GM19240 (cell line): ENCODE results near the gene STAM.

Experiments
- DNase-seq: peaks from one replicate; pipeline ENCODE4 v3.0.0; 2011; ENCODE audit warnings: low spot score; ENCODE audit not compliant: insufficient read length

Gene STAM

DNA sequence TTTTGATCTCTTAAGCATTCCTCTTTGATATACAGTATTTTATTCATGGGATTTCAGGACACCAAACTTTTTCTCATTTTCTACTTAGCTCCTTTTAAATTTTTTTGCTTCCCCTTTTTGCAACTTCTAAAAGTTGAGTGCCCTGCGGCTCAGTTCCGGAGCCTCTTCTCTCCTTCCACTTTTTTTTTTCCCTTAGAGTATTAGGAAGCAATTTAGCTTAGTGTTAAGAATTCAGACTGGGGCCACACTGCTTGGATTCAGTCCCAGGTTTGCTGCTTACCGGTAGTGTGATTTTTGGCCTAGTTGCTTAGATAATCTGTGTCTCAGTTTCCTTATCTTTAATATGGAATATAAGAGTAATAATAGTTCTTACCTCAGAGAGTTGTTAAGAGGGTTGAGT, 3.4 kb downstream of the STAM start:
- DNase-seq, result no peak

DNA sequence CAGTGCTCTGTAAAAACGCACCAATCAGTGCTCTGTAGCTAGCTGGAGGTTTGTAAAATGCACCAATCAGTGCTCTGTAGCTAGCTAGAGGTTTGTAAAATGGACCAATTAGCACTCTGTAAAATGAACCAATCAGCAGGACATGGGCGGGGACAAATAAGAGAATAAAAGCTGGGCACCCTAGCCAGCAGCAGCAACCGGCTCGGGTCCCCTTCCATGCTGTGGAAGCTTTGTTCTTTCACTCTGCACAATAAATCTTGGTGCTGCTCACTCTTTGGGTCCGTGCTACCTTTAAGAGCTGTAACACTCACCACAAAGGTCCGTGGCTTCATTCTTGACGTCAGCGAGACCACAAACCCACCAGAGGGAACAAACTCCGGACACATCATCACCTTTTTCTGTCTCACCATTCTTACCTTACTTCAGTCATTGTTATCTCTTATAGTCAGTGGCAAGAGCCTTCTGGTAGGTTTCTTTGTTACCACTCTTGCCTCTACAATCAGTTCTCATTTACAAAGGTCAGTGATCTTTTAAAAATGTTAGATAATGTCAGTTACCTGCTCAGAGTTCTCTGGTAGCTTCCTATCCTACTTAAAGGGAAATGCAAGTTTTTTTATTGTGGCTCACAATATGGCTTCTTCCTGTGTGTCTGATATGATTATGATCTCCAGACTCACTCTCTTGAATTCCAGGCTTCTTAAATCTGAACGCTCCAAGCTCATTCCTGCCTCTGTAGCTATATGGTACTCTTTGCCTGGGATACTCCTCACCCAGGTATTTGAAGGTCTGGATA, 4.5 kb downstream of the STAM start:
- no peak for DNase-seq

DNA sequence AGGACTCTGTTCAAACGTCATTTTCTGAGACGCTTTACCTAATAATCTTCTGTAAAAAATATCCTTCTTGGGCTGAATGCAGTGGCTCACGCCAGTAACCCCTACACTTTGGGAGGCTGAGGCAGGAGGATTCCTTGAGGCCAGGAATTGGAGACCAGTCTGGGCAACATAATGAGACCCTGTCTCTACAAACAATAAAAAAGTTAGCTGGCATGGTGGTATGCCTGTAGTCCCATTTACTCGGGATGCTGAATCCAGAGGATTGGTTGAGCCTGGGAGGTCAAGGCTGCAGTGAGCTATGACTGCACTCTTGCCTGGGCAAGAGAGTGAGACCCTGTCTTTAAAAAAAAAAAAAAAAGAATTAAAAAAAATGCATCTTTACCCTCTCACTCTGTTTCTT, 5.1 kb downstream of the STAM start:
- DNase-seq, result no peak

DNA sequence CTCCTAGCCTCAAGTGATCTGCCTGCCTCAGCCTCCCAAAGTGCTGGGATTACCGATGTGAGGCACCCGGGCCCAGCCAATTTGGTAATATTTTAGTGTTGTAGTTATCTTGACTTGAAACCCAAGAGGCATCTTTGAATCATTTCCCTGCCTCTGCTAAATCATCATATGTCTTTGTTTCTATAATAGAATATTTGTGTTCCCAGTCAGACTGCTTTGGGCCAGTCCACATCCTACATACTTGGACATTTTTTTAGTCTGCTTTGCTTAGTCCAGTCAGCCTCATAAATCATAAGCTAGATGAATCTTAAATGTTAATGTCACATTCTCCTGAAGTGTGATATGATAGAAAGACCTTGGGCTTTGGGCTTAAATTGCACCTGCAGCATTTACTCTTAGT, 5.9 kb downstream of the STAM start:
- no peak for DNase-seq

DNA sequence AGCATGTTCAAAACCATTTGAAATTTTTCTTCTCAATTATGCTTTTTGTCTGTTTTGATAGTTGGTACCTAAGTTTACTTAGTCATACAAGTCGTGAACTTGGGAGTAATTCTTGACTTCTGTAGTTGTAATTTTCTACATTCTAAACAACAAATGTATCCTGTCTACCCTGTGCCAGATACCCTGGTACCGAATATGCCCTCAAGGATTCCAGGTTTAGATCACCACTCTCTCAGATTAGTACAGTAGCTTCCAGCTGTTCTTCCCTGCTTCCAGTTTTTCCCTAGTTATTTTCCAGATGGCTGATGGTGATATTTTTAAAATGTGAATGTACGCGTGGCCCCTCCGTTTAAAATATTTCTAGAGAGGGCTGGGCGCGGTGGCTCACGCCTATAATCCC, 6.5 kb downstream of the STAM start:
- no peak for DNase-seq

DNA sequence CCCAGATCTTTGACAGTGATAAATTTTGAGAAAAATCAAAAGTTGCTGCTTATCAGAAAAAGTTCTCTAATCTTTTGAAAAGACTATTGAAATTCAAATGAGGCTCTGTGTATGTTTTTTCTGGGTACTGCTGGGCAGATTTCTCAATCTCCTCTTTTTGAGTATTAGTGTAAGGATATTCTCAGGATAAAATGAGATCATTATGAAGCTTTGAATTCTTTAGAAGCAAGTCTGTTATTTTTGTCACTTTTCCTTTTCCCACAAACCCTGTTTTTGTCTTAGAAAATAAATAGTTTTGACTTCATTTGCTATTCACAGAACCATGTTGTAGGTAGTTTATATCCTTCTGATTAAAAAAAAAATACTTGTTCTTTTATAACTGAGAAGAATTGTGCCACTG, 7.9 kb downstream of the STAM start:
- DNase-seq, result no peak

DNA sequence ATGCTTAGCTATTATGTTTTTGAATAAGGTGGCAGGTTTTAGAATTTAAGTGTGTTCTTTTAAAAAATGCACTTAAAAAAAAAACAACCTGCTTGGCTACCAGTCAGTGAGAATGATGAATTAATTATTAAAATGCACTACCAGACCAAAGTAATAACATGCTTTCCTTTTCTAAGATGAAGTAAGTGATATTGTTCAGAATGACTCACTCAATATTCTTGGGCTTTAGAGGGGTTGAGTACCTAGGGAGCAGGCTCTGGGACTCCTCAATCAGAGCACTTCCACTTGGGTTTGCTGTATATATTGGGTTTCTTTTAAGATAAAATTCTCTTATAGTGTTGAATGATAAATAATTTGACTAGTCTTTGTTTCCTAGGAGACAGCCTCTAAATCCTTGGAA, 8.6 kb downstream of the STAM start:
- no peak for DNase-seq

DNA sequence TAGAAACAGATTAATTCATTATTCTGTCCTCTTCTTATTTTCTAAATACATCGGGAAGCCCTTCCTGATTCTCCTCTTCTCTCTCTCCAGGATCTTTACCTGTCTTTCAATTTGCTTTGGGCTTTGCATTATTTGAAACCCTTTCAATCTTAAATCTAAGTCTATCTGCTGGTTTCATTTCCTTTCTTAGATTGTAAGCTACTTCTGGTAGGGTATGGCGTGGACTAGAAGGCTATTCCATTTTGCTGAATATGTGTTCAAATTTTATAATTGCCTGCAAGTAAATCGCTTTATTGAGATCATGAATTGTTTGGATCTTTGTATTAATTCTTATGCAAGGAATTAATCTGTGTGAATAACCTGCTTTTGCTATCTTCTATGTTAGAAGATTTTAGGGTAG, 11.1 kb downstream of the STAM start:
- no peak for DNase-seq

DNA sequence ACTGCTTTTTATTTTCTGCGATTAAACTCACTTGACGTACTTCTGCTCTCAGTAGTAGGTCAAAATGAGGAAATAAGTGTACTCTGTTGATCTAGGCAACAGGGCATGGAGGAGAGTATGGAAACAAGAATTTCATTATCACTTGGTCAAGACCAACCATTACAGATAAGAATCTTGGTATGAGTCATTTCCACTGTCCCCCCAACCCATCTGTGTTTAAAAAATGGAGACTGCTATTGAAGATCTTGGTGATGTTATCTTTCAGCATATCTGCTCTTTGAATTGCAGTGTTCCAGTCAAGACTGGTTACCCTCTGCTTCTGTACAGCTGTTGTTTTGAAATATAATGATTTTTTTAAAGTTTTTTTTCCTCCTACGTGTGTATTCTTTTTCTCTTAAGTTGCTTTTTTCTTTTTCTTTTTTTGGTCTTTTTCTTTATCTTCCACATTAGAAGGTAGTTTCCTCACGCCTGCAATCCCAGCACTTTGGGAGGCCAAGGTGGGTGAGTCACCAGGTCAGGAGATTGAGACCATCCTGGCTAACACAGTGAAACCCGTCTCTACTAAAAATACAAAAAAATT, 11.7 kb downstream of the STAM start:
- no peak for DNase-seq

DNA sequence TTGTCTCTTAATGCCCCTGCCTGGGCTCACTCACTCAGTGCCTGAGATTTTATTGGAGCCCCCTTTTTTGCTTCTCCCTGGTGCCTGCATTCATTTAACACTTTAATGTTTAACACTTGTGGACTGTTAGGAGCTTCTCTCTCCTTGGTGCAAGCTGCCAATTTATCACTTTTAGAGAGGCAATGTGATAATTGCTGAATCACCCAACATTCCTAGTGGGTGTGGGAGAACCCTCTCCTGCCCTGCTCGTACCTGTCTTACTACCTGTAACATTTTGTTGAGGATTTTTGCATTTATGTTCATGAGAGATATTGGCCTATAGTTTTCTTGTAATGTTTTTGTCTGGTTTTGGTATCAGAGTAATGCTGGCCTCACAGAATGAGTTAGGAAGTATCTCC, 13.2 kb downstream of the STAM start:
- DNase-seq, result no peak

DNA sequence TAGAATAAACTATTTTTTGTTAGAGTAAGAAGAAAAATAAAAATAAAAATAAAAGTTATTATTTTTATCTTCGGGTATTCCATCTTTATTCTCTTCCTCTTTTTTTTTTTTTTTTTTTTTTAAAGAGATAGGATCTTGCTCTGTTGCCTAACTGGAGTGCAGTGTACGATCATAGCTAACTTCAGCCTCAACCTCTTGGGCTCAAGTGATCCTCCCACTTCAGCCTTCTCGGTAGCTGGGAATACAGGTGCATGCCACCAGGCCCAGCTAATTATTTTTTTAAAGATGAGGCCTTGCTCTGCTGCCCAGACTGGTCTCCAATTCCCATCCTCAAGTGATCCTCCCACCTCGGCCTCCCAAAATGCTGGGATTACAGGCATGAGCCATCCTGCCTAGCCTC, 15.4 kb downstream of the STAM start:
- no peak for DNase-seq

DNA sequence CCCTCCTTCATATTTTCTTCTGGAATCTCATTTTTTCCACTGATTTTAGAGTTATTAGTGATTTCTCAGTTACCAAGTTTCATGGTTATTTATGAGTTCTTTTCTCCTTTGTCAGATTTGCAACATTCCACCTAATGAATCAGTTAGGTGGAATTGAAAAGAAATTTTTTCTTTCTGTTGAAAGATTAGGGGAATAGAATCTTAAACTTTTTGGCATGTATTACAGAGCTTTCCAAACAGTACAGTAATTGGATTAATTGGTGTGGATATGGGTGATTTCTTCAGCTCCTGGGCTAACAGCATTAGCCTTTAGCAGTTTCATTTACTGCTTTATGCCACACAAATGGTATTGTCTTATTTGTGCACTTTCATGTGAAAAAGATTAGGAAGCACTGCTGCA, 17.0 kb downstream of the STAM start:
- no peak for DNase-seq

DNA sequence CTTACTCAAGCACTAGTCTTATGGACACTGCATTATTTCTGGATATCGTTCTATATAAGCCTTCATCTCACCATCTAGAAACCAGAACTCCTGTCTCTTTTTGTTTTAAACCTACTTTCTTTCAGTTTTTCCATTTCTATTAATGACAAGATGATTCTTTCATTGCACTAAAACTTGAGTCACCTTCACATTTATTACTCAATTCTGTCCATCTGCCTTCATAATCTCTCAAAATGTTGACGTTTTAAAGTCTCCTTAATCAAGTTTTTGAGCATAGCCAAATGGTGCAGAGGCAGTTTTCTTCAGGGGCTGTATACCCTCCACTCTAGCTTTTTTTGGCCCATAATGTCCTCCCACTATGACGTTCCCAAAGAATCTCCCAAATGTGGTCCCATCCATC, 17.6 kb downstream of the STAM start:
- DNase-seq, result no peak

DNA sequence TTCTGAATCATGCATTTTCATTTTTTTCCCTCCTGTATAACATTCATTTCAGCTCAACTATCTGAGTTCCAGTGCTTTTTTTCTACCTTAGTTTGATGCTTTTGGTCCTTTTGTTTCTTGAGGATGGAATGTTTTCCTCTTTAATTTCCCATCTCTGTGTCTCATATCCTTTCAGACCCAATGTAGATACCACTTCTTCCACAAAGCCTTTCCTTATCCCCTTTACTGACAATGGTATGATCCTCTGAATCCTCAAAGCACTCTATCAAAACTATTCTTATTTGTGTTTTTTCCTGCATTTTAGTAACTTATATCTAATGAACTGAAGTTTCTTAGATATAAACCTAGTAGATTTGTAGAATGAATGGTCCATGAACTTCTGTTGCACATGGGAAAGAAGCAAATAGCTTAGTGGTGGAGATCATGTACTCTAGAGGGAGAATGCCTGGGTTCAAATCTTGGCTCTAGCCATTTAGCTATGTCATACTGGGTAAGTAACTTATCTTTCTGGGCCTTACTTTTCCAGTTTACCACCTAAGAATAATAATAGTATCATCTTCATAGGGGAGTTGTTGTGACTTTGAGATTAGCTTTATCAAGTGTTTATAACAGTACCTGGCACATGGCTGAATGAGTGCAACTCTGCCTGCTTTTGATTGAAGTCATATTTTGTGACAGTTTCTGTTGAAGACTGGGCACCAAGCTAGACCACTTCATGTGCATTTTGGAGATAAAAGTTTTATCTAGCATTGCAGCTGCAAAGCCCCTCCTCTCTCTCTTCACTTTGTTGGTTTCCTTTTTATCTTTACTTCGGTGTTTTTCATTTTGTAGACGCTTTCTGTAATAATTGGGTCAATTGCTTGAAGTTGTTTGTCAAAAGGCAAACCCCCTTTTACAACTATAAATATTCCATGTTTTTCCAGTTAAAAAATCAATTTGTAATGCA, 18.5 kb downstream of the STAM start:
- DNase-seq, result no peak

DNA sequence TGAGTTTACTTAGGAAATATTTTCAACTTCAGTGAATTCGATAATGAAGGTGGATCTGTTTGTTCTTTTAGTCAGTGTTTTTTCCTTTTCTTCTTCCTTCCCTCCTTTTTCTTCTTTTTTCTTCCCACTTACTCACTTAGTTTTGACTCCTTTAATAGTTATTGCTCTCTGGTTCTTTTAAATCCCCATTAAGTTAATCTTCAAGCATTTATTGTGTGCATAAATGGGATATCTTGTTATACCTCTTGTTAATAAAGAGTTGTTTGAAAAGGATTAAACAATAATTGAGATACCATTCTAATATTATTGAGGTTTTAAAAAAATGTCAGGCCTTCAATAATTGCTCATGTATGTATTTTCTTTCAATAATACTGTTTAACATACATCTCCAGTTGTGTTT, 19.5 kb downstream of the STAM start:
- DNase-seq, result no peak

DNA sequence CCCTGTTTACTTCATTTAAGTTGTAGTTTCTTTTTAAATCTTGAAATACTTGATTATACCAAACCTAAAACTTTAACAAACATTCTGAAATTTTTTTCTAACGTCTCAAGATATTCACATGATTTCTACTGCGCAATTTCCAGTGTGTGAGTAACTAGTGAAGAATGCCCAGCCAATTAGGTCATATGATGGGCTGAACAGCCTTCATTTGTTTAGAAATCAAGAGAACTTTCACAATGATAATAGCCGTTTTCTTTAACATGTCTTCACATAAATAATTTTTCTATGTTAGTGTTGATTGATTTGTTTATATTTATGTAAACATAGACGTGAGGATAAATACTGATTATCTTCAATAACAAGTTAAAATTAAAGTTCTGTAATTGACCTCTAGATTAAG, 21.8 kb downstream of the STAM start:
- DNase-seq, result no peak

DNA sequence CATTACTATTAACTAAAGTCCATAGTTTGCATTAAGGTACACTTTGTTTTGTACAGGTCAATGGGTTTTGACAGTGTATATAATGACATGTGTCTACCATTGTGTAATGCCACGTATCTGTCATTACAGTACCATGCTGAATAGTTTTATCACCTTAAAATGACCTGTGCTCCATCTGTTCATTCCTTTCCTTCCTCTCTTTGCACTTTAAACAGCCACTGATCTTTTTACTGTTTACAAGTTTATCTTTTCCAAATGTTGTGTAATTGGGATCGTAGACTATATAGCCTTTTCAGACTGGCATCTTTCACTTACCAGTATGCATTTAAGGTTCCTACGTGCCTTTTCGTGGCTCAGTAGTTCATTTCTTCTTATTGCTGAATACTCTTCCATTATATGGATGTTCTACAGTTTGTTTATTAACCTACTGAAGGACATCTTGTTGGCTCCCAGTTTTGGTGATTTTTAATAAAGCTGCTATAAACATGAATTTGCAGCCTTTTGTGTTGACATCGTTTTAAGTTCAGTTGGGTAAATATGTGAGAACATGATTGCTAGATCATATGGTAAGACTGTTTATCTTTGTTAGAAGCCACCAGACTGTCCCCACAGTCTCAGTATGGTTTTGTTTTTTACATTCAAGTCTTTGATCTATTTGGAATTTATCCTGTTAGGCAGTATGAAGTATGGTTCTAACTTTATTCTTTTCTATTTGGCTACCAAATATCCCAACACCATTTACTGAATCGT, 24.7 kb downstream of the STAM start:
- no peak for DNase-seq

DNA sequence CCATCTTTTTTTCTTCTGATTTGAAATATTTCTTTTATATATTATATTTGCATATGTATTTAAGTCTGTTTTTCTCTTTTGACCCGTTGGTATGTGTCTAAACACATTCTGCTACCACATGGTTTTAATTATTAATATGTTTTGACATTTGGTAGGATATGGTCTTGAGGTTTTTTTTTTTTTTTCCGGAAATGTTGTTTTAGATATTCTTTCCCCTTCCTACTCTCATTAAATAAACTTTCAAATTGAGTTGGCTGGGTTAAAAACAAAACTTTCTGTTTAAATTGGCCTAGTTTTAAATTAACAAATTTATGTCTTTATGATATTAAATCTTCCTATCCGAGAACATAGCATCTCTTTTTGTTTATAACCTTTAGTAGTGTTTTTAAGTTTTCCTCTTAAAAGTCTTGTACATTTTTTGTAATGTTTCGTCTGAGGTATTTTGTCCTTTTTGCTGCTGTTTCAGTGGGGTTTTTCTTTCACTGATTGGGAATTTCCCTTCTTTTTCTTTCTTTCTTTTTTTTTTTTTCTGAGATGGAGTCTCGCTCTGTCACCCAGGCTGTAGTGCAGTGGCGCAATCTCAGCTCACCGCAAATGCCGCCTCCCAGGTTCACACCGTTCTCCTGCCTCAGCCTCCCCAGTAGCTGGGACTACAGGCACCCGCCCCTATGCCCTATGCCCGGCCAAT, 25.4 kb downstream of the STAM start:
- no peak for DNase-seq

DNA sequence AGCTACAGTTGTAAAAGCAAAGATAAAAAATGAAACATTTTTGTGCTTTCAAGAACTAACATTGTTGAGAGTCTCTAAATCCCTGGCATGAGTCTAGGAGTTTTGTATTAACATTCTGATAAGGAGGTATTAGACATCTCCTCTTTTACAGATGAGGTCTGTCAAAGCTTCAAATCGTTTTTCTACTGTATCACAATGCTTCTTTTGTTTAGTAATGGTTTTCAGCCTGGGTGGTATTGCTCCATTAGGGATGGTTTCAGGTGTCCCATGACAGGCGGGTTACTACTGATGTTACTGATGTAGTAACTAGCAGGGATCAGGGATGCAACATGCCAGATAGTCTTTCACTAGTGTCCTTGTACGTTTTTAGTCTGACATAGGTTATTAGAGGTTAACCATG, 27.4 kb downstream of the STAM start:
- no peak for DNase-seq

DNA sequence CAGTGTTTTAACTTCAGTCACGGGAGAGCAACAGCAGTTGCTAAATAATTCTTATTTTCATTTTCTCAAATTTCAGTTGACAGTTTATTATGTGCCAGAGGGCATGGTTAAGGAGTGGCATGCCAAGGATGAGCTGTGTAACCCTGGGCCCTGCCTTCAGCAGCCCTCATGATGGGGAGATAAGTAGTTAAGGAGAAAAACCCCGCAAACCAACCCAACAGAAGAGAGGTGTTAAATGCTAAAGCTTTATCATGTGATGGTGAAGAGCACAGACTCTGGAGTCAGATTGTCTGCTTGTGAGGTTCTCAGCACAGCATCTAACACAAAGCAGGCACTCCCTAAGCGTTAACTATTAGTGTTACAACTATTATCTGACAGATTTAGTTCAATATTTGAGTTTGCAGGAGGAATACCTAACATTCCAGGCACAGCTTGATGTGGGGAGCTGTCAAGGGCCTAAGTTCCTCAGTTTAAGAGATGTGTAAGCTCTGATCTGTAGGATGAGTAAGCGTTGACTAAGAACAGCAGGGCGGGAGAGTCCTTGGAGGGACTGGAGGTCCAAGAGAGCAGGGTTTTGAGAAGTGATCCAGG, 29.6 kb downstream of the STAM start:
- no peak for DNase-seq

DNA sequence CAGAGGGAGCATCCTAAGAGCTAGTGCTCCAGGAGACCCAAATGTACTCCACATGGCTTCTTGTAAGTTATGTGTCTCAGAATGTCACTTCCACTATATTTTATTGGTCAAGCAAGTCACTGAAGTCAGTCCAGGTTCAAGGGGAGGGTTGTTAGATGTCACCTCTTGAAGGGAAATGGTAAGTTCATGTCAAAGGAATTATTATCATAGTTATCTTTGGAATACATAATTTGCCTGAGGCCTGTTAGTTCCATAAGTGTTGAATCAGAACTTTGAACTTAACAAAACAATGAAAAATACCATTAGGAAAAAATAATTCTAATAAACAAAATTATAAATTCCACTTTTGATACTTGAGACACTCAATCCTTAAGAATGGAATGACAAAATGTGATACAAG, 30.6 kb downstream of the STAM start:
- DNase-seq, result no peak
